H1 (cell line): Measurements from ENCODE around the gene CLEC18B.
"Not testable (repeated sequence)": the region's sequence is repeated elsewhere in the genome, so short reads cannot be mapped to it uniquely, and the experiment has no call there.

Source experiments
- CREB1 ChIP-seq: IDR thresholded peaks from 2 replicates; pipeline ENCODE4 v1.6.1; 2012; ENCODE audit warnings: inconsistent platforms
- JUND ChIP-seq: IDR thresholded peaks from 2 replicates; pipeline ENCODE4 v1.6.1; 2011; ENCODE audit warnings: mild to moderate bottlenecking, improper control_type of control experiment, low read length
- KDM5A ChIP-seq: fragments of 200-600 bp; IDR thresholded peaks from 2 replicates; pipeline ENCODE4 v1.7.1; 2012; ENCODE audit warnings: mild to moderate bottlenecking, low read length, inconsistent platforms, mixed read lengths
- POLR2A ChIP-seq, 2 experiments: IDR thresholded peaks; 1 replicate in 1 of 2; 2 replicates in 1 of 2; pipeline ENCODE4 v1.6.1; 2011; ENCODE audit warnings: low read depth in 2 of 2, low read length in 2 of 2, mild to moderate bottlenecking in 2 of 2; ENCODE audit errors: control extremely low read depth in 1 of 2
- POLR2AphosphoS5 ChIP-seq: IDR thresholded peaks from 2 replicates; pipeline ENCODE4 v1.6.1; 2011; ENCODE audit warnings: low read depth, low read length
- POU5F1 ChIP-seq: IDR thresholded peaks from 2 replicates; pipeline ENCODE4 v1.6.1; 2011; ENCODE audit warnings: low read depth, mild to moderate bottlenecking, low read length, moderate library complexity
- RAD21 ChIP-seq, 2 experiments: IDR thresholded peaks in 1 of 2; conservative IDR thresholded peaks in 1 of 2; 2 replicates each; pipeline ENCODE4 v1.6.1; 2011; ENCODE audit warnings: low read depth in 2 of 2, low read length in 2 of 2, improper control_type of control experiment in 1 of 2, inconsistent platforms in 1 of 2, mild to moderate bottlenecking in 1 of 2, moderate library complexity in 1 of 2
- SIX5 ChIP-seq: IDR thresholded peaks from 2 replicates; pipeline ENCODE4 v1.6.1; 2011; ENCODE audit warnings: mild to moderate bottlenecking, low read depth, low read length
- YY1 ChIP-seq: IDR thresholded peaks from 2 replicates; pipeline ENCODE4 v1.6.1; 2011; ENCODE audit warnings: low read depth, mild to moderate bottlenecking, low read length
- TF ChIP-seq, protein P1 (sequence below), 3 experiments: IDR thresholded peaks; 1 replicate in 2 of 3; 2 replicates in 1 of 3; pipeline versions ENCODE4 v1.5.1 to v1.6.1; 2011; ENCODE audit warnings: low read length in 3 of 3, mild to moderate bottlenecking in 3 of 3, inconsistent platforms in 2 of 3, low read depth in 1 of 3, moderate library complexity in 1 of 3; ENCODE audit not compliant: insufficient read depth in 1 of 3; ENCODE audit errors: control extremely low read depth in 1 of 3
- TF ChIP-seq, protein P2 (sequence below): IDR thresholded peaks from 2 replicates; pipeline ENCODE4 v1.6.1; 2011; ENCODE audit warnings: low read length, improper control_type of control experiment
- TF ChIP-seq, protein P3 (sequence below): IDR thresholded peaks from 2 replicates; pipeline ENCODE4 v1.6.1; 2011; ENCODE audit warnings: low read depth, mild to moderate bottlenecking, low read length; ENCODE audit not compliant: insufficient read depth

DNA sequence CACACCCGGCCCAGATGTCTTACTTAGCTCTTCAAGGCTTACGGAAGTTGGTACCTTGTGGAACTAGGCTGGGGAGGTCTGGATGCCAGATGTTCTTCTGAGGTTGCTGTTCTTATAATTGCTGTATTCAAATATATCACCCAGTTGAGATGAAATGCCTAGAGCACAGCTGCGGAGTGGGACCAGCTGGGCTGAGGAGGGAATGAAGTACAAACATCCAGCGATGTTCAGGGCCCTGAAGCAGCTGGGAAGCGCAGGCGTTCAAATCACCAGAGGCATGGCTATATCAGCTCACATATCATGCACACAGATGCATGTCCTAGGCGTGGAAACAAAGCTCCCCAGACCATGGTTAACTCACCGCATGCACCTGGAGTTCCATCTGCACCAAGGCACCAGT lies 7.2 kb upstream of the CLEC18B start:
- TF ChIP-seq CREB1; KDM5A; RAD21 (IDR thresholded peaks at IDR 0.05 in 1 of 2, conservative IDR thresholded peaks at IDR 0.05 in 1 of 2; ENCODE audit: low read depth in 2 of 2, low read length in 2 of 2); POLR2A (IDR thresholded peaks at IDR 0.05; ENCODE audit: control extremely low read depth in 1 of 2, low read depth in 2 of 2, low read length in 2 of 2); POLR2AphosphoS5; SIX5; YY1; JUND; POU5F1: not testable (repeated sequence)
- TF ChIP-seq, protein P1, sequence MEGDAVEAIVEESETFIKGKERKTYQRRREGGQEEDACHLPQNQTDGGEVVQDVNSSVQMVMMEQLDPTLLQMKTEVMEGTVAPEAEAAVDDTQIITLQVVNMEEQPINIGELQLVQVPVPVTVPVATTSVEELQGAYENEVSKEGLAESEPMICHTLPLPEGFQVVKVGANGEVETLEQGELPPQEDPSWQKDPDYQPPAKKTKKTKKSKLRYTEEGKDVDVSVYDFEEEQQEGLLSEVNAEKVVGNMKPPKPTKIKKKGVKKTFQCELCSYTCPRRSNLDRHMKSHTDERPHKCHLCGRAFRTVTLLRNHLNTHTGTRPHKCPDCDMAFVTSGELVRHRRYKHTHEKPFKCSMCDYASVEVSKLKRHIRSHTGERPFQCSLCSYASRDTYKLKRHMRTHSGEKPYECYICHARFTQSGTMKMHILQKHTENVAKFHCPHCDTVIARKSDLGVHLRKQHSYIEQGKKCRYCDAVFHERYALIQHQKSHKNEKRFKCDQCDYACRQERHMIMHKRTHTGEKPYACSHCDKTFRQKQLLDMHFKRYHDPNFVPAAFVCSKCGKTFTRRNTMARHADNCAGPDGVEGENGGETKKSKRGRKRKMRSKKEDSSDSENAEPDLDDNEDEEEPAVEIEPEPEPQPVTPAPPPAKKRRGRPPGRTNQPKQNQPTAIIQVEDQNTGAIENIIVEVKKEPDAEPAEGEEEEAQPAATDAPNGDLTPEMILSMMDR (IDR thresholded peaks at IDR 0.05; ENCODE audit: control extremely low read depth in 1 of 3, insufficient read depth in 1 of 3, low read depth in 1 of 3, low read length in 3 of 3) = not testable (repeated sequence)
- TF ChIP-seq, protein P2, sequence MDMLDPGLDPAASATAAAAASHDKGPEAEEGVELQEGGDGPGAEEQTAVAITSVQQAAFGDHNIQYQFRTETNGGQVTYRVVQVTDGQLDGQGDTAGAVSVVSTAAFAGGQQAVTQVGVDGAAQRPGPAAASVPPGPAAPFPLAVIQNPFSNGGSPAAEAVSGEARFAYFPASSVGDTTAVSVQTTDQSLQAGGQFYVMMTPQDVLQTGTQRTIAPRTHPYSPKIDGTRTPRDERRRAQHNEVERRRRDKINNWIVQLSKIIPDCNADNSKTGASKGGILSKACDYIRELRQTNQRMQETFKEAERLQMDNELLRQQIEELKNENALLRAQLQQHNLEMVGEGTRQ = not testable (repeated sequence)
- TF ChIP-seq, protein P3, sequence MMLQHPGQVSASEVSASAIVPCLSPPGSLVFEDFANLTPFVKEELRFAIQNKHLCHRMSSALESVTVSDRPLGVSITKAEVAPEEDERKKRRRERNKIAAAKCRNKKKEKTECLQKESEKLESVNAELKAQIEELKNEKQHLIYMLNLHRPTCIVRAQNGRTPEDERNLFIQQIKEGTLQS = not testable (repeated sequence)
